Head of caudate nucleus (tissue), 42 donors: ENCODE data around the gene CCR2.
"Not testable (repeated sequence)": the region's sequence is repeated elsewhere in the genome, so short reads cannot be mapped to it uniquely, and the experiment has no call there.

Experiments used
- DNase-seq, 42 donors: peaks; one replicate each; pipeline versions ENCODE4 v3.0.0 to v3.0.0-alpha.2; 2020 to 2021; ENCODE audit warnings: mixed read lengths in 7 of 42
- intact Hi-C: fragments of 100-400 bp; cut with DNase I; formaldehyde crosslinking; loops from one replicate; pipeline ENCODE4 v1.15.0; 2022

Gene CCR2

GRCh38 chr3:46353647-46354410 is at the start of gene CCR2:
TSS of gene CCR2 (plus strand) at chr3:46354111. CDS start at chr3:46357528, 3,417 bp downstream.
- intact Hi-C loops: no loop called here
- DNase-seq: peak in 1 of 42 donors; percentile 20

GRCh38 chr3:46304739-46305138 is 49.2 kb upstream of the CCR2 start:
- intact Hi-C loops: no loop called here
- DNase-seq: no peak

GRCh38 chr3:46312991-46313390 is 40.9 kb upstream of the CCR2 start:
- intact Hi-C loops: no loop called here

GRCh38 chr3:46314517-46314916 is 39.4 kb upstream of the CCR2 start:
- DNase-seq: no peak
- intact Hi-C loops: no loop called here

More at GRCh38 chr3:46312991-46313390, 40.9 kb upstream of the CCR2 start:
- peak in 12 of 42 donors; percentile 10 to 59 (median 22) for DNase-seq

- no peak for DNase-seq
- intact Hi-C loops: no loop called here
These were observed 37.7 kb upstream of the CCR2 start for GRCh38 chr3:46316206-46316605.

- intact Hi-C loops: no loop called here
- no peak for DNase-seq
These were observed 35.5 kb upstream of the CCR2 start for GRCh38 chr3:46318207-46318927.

- no peak for DNase-seq
- intact Hi-C loops: no loop called here
These were observed 32.3 kb upstream of the CCR2 start for GRCh38 chr3:46321461-46322104.

- intact Hi-C loops: no loop called here
- no peak for DNase-seq
These were observed 29.9 kb upstream of the CCR2 start for GRCh38 chr3:46324036-46324435.

- no peak for DNase-seq
- intact Hi-C loops: no loop called here
These were observed 28.1 kb upstream of the CCR2 start for GRCh38 chr3:46325645-46326300.

GRCh38 chr3:46330676-46331075 is 23.2 kb upstream of the CCR2 start:
- intact Hi-C loops, DNase-seq: not testable (repeated sequence)

GRCh38 chr3:46334741-46335478 is 19.0 kb upstream of the CCR2 start:
- DNase-seq: no peak
- intact Hi-C loops: no loop called here

GRCh38 chr3:46335541-46335940 is 18.4 kb upstream of the CCR2 start:
- intact Hi-C loops: no loop called here

GRCh38 chr3:46337911-46338310 is 16.0 kb upstream of the CCR2 start:
- intact Hi-C loops: no loop called here

More at GRCh38 chr3:46335541-46335940, 18.4 kb upstream of the CCR2 start:
- DNase-seq: no peak

GRCh38 chr3:46338840-46339239 is 15.1 kb upstream of the CCR2 start:
- intact Hi-C loops: no loop called here
- no peak for DNase-seq

More at GRCh38 chr3:46337911-46338310, 16.0 kb upstream of the CCR2 start:
- no peak for DNase-seq

- intact Hi-C loops: no loop called here
These were observed 9.4 kb upstream of the CCR2 start for GRCh38 chr3:46344476-46344875.

GRCh38 chr3:46348823-46349482 is 5.0 kb upstream of the CCR2 start:
- no peak for DNase-seq
- intact Hi-C loops: no loop called here

More at GRCh38 chr3:46344476-46344875, 9.4 kb upstream of the CCR2 start:
- DNase-seq: no peak

- no peak for DNase-seq
- intact Hi-C loops: no loop called here
These were observed 4.2 kb upstream of the CCR2 start for GRCh38 chr3:46349484-46350261.

- DNase-seq: no peak
- intact Hi-C loops: no loop called here
These were observed 3.7 kb upstream of the CCR2 start for GRCh38 chr3:46350262-46350565.
